Osteoblast (primary cell): ENCODE measurements around the gene VTN. TPM values are rescaled to one million over a fixed set of nuclear protein-coding genes. Genes with fewer than 3 reads are reported as not detected.

ENCODE experiments used
- DNase-seq: peaks from one replicate; pipeline ENCODE4 v3.0.0; 2011; ENCODE audit warnings: low spot score, mixed read lengths; ENCODE audit not compliant: insufficient read length; ENCODE audit errors: missing footprints
- H2AFZ ChIP-seq: 2 replicates; pipeline ENCODE4 v1.6.0; 2011; ENCODE audit warnings: mild to moderate bottlenecking, low read length
- H3K27ac ChIP-seq: 2 replicates; pipeline ENCODE4 v1.5.1; 2011; ENCODE audit warnings: mild to moderate bottlenecking, low read depth, low read length, moderate library complexity
- H3K27me3 ChIP-seq: 2 replicates; pipeline ENCODE4 v1.6.0; 2012; ENCODE audit warnings: mild to moderate bottlenecking, control low read depth, inconsistent platforms, low read length, moderate library complexity; ENCODE audit not compliant: insufficient read depth
- H3K36me3 ChIP-seq: 2 replicates; pipeline ENCODE4 v1.5.1; 2011; ENCODE audit warnings: mild to moderate bottlenecking, low read length, control low read depth, moderate library complexity; ENCODE audit not compliant: insufficient read depth
- H3K4me1 ChIP-seq: 2 replicates; pipeline ENCODE4 v1.5.1; 2011; ENCODE audit warnings: mild to moderate bottlenecking, low read length, control low read depth, moderate library complexity; ENCODE audit not compliant: insufficient read depth
- H3K4me2 ChIP-seq: 2 replicates; pipeline ENCODE4 v1.6.0; 2011; ENCODE audit warnings: mild to moderate bottlenecking, low read length; ENCODE audit not compliant: insufficient read depth
- H3K4me3 ChIP-seq: fragments of 200-600 bp; sonication (generic); 3 replicates; pipeline ENCODE4 v1.5.1; 2012; ENCODE audit warnings: mild to moderate bottlenecking, low read length, inconsistent platforms; ENCODE audit not compliant: insufficient read depth
- H3K79me2 ChIP-seq: 2 replicates; pipeline ENCODE4 v1.6.0; 2012; ENCODE audit warnings: mild to moderate bottlenecking, low read length, control low read depth, inconsistent platforms; ENCODE audit not compliant: insufficient read depth
- H3K9me3 ChIP-seq: 2 replicates; pipeline ENCODE4 v1.5.1; 2011; ENCODE audit warnings: low read depth, low read length, control low read depth
- H4K20me1 ChIP-seq: 2 replicates; pipeline ENCODE4 v1.6.0; 2012; ENCODE audit warnings: mild to moderate bottlenecking, low read length, control low read depth; ENCODE audit not compliant: insufficient read depth
- CTCF ChIP-seq: IDR thresholded peaks from 2 replicates; pipeline ENCODE4 v1.5.1; 2011; ENCODE audit warnings: mild to moderate bottlenecking, low read depth, low read length, moderate library complexity; ENCODE audit errors: extremely low read depth
- total RNA-seq: library from RNA; depleted of rRNA; stranded (reverse); fragments of >200 nt; gene quantifications from 2 replicates; pipeline ENCODE4 v1.2.3, GENCODE V29; 2012

Gene VTN
- total RNA-seq, 1 donor: not detected

GRCh38 chr17:28366605-28367004, 3.5 kb downstream of the VTN start:
- Histone ChIP-seq H3K36me3 (peaks cover 18% of the 10 kb centered on the region), H3K4me1 (peaks cover 7% of the 10 kb centered on the region), H3K4me3 (no peak overlapping the region), H2AFZ (no peak overlapping the region), H3K27ac (no peak overlapping the region), H4K20me1 (peaks cover 4% of the 10 kb centered on the region), H3K4me2 (no peak overlapping the region), H3K79me2 (no peaks in the 10 kb centered on the region), H3K27me3 (no peaks in the 10 kb centered on the region), H3K9me3 (no peaks in the 10 kb centered on the region)
- DNase-seq: peak; percentile 68
- TF ChIP-seq CTCF: no peak

GRCh38 chr17:28365487-28365886, 4.6 kb downstream of the VTN start:
- peak; percentile 56 for DNase-seq
- Histone ChIP-seq H3K36me3 (peaks cover 29% of the 10 kb centered on the region), H3K4me2 (no peak overlapping the region), H3K4me1 (peaks cover 6% of the 10 kb centered on the region), H3K9me3 (no peaks in the 10 kb centered on the region), H2AFZ (no peak overlapping the region), H3K27ac (no peak overlapping the region), H3K79me2 (no peaks in the 10 kb centered on the region), H3K4me3 (no peak overlapping the region), H4K20me1 (peaks cover under 1% of the 10 kb centered on the region), H3K27me3 (no peaks in the 10 kb centered on the region)
- TF ChIP-seq CTCF: no peak

- Histone ChIP-seq H3K4me3 (no peak within 1 kb of the TSS), H3K4me2 (no peak within 1 kb of the TSS), H3K4me1 (no peaks in the 10 kb centered on the region), H3K79me2 (no peaks in the 10 kb centered on the region), H3K27me3 (no peaks in the 10 kb centered on the region), H4K20me1 (no peaks in the 10 kb centered on the region), H2AFZ (no peak within 1 kb of the TSS), H3K9me3 (no peaks in the 10 kb centered on the region), H3K36me3 (peaks cover 36% of the 10 kb centered on the region), H3K27ac (no peak within 1 kb of the TSS)
- DNase-seq: peak; percentile 58
- TF ChIP-seq CTCF: no peak
Observed at GRCh38 chr17:28364665-28365363, 5.3 kb downstream of the VTN start, which contains the start of gene SEBOX. TSS of gene SEBOX (minus strand) at chr17:28365199. CDS start at chr17:28365151, 48 bp downstream.

GRCh38 chr17:28363776-28364650, 6.1 kb downstream of the VTN start:
- Histone ChIP-seq H4K20me1 (no peaks in the 10 kb centered on the region), H3K27me3 (no peaks in the 10 kb centered on the region), H3K4me2 (no peak overlapping the region), H3K4me1 (no peaks in the 10 kb centered on the region), H3K27ac (no peak overlapping the region), H3K79me2 (peaks cover 3% of the 10 kb centered on the region), H3K9me3 (no peaks in the 10 kb centered on the region), H2AFZ (no peak overlapping the region), H3K4me3 (no peak overlapping the region), H3K36me3 (peaks cover 40% of the 10 kb centered on the region)
- DNase-seq: peak; percentile 71
- no peak for TF ChIP-seq CTCF
